NCI-H69 (cell line): ENCODE measurements around the gene FSTL1.

Source experiments
- DNase-seq: peaks from one replicate; lab custom pipeline; 2025; lab: John Stamatoyannopoulos, UW

The FSTL1 gene

DNA sequence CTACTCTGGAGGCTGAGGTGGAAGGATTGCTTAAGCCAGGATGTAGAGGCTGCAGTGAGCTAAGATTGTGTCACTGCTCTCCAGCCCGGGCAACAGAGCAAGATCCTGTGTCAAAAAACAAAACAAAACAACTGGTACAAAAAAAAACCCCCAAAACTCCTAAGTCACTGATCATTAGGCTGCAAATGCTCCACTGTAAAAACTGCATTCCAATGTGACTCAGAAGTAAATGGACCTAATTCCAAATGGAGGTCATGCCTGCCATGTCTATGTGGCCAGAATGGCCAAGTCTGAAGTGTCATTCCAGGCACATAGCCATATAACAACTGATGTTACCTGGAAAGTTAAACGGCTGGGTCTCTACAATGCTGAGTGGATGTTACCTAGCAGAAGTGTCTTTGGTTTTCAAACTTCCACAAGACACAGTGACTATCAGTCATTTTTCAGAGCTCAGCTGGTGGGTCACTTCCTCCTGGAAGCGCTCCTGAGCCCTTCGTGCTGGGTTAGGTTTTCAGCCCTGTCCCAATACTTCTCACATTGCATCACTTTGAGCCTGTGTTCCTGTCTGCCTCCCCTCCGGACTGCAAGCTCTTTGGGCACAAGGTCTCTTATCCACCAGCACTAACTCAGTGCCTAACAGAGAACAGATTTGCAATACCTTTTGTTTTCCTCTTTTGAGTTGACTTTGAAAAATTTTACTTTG lies 10.6 kb downstream of the FSTL1 start:
- DNase-seq: no peak

DNA sequence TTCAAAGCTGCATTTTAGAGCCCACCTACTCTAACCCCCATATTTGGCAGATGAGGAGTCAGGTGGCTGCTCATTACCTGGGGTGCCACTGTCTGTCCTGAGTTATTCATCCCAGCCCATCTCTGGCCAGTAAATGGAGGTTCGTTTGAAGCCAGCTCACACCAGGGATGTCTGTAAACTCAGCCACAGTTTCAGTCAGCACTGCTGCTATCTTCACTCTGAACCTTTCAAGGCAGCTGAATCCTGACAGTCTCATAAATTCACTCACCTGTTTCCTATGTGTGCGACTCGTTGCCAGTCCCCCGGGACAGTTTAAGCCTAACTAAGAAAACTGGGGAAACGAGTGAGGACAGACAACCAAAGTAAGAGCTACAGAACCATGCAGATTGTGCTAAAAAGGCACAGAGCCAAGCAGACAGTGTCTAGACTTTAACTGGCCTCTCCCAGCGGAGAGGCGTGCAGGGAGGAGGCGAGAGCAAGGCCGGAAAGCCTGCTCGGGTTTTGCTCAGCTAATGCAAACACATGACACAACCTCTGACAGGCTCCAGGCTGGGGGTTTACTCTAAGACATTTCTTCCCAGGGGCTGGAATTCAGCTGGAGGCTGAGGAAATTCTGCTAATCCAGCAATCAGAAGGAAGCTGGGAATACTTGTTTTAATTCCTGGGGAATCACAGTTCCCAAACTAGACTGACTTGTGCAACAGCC lies 12.0 kb downstream of the FSTL1 start:
- no peak for DNase-seq

DNA sequence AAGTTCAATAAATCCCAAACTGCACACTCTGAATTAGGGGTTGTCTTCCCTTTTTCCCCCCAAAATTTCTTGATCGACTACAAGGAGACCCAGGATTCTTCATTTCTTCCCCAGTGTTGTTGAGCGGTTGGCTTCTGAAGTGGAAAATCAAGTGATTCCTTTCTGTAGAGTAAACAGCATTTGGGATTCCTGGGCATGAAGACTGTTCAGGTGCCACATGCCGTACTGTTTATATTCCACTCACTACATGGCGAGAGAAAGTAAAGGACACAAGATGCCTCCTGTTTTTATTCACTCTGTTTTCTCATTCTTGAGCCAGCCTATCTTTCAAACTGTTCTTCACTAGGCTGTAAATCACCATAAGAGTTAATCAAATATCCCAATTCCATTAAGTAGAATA lies 12.6 kb downstream of the FSTL1 start:
- DNase-seq: no peak

DNA sequence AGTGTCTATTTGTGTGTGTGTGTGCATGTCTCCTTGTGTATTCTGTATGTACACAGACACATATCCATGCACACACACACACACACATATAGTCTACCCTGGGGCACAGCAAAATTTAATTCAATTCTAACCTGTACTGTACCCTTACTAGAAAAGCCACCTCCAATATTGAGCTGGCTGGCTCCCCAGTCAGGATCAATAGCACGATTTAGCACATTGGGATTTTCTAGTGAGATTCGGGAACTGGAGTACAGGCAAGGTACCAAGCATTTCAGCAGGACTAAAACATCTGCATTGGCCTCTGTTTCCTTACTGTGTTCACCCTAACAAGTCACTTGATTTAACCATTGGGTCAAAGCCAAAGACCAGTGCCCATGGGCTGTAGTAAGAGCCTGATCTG lies 13.2 kb downstream of the FSTL1 start:
- no peak for DNase-seq

- DNase-seq: no peak
Observed at GRCh38 chr3:120436523-120437050, 14.2 kb downstream of the FSTL1 start.

DNA sequence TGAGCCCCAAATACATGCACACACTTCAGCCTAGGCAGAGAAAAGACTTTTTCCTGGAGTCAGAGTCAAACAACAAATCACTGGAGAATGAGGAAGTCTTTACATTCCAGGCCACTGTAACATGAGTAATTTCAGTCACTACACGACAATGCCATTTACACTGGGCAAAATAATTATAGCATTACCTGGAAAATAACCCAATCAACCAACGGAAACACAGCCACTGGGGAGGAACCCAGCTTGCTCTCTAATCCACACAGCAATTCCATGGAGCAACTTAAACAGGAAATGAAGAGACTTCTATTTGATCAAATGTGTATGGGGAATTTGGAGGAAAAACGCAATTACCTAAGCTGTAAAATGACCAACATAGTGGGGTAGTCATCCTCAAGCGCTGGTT lies 15.2 kb downstream of the FSTL1 start:
- no peak for DNase-seq

DNA sequence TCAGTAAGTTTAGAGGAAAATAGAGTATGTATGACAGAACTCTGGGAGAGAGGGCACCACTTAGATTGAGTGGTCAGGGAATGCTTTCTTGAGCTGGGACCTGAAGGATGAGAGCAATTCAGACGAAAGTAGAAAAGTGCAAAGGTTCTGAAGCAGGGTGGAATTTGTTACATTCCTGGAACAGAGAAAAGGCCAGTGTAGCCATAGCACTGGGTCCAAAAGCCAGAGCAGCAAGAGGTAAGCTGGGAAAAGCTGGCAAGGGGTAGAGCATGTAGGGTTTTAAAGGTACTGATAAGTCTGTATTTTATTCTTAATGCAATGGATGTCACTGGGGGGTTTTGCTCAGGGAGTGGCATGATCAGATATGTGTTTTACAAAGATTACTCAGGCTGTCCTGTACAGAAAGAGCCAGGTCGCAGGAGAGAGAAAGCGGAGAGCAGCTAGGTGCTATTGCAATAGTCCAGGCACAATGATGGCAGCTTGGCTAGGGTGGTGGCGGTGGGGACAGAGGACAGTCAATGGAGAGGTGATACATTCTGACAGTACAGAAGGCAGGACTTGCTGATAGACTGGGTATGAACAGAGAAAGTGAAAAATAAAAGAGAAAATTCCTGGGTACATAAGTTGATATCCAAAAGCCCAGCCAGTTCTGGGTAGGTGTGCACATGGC lies 17.0 kb downstream of the FSTL1 start:
- DNase-seq: no peak

DNA sequence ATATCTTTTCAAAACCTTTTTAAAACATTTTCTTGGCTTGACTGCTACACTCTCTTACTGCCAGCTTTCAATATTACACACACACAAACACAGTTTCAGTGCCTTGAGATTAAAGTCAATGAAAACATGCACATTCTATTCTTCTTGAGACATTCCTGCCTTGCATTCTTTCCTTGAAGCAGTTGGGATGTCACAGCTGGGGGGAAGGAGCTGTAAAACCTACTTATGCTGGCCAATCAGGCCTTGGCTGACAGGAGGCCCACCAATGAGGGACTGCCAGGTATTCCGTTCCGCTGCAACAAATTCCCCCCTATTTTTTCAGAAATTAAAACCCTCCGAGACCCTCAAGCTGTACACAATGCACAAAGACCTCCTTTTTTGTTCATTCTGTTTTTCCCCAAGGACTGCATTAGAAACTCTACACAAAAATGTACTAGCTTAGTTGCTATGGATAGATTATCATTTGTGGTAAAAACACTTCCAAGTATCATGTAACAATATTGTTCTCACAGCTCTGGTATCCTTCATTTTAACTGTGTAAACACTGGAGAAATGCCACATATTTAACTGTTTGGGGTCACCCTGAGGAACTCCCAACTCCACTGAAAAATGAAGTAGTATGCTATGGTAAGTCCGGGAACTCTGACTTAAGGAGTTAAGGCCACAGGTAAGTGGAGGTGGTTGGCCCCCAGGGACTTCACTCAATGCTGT lies 18.5 kb downstream of the FSTL1 start:
- no peak for DNase-seq

DNA sequence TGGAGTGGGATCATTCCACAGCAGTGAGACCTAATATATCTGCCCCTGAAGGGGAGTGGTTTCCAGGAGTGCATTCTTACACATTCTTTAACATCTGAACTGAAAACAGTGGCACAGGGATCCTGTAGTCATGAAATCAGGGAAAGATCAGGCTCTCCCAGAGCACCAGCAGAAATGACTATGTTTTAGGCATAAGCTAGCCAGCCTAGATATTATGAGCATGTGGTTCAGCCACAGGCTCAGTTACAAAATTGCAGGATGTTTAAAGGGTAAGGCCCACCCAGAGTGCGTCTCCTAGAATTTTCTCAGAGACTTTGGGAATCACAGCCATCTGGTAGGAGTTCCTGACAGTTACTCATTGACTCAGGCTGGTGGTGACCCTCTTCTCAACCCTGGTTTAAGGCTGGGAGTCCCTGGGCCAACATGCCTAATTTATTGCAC lies 20.9 kb downstream of the FSTL1 start:
- no peak for DNase-seq

DNA sequence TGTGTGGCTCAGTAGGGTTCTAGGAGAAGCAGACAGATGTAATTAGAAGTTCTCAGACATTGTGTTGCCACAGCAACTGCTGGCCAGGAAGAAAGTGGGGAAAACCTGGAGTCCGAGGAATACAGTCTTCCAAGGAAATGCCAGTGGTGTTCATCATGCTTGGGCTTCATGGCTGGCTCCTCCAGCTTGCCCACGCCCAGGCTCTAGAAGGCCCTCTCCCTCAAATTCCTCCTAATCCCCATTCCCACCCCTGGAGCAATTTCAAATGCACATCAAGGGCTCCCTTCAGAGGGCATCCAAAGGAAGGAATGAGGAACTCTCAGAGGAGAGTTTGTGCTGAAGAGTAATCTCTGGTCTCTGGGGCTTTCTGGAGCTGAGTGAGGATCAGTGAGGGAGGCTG lies 21.9 kb downstream of the FSTL1 start:
- no peak for DNase-seq

DNA sequence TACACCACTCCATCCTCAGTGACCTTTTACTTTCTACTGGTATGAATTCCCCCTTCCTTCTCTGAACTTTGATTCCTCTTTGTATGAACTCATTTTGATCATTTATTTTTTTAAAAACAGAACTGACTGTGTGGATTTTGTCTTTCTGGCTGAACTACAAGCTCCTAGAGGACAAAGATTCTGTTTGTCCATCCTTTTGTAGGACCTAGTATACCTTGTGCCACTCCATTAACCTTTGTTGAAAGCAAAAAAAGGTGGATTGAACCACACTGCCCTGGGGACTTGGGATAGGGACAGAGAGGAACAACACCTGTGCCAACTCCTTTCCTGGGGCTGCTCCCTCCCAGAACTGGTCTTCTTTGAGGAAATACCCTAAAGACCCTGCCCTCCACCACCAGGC lies 23.6 kb downstream of the FSTL1 start:
- DNase-seq: no peak

- no peak for DNase-seq
Observed at GRCh38 chr3:120425572-120426250, 25.1 kb downstream of the FSTL1 start.

DNA sequence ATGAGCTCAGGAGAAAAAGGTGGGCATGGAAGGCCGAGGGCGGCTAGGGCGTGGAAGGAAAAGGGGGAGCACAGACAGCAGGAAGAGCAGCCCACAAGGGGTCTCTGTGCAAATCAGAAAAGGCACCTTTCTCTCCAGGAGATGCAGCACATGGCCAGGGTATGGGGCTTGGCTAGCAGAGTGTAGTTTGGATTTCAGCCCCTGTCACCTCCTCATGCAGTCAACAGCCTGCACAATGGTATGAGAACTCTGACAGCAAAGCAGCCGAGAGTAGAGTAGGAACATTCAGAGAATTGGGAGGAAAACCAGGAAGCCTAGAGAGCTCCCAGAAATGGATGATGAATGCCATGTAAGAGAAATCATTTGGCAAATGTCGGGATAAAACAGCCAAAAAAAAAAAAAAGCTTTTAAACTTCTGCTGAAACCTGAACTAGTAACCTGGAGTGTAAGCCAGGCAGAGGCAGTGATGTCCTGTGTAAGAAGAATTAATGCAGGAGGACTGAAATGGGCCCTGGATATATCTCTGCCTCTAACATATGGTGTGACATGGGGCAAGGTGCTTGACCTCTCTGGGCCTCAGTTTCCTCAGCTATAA lies 25.7 kb downstream of the FSTL1 start:
- no peak for DNase-seq

DNA sequence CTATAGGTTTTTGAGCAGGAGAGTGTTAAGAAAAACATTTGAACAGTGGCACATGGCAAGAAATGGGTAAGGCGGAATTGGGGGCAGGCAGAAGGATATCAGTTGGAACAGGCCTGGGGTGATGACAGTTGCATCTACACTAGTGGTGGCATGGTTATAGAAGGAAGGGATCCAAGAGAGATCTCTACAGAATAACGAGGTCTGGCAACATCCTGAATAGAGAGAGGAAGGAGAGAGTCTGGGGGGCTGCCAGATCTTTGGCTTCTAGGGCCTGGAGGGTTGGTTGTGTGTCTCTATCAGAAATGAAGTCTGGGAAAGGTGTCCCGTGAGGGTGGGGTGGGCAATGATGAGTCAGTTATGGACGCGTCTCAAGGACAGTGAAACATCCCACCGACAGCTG lies 26.3 kb downstream of the FSTL1 start:
- no peak for DNase-seq

DNA sequence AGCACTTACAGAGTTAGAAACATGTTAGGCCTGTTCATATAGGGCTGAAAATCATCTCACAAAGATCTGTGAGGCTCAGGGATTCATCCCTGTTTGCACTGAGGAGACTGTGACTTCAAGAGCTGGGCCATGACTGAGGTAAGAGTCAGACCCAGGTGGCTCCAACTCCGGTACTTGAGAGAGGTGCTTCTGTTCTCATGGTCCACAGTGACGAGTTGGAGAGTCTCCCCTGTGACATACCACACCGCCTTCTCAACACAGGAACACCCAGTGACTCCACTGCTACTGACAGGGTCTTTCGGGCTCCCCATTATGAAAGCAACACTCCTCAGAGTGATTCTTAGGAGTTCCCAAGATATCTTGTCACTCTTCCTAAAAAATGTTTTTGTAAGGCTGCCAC lies 27.4 kb downstream of the FSTL1 start:
- DNase-seq: no peak

GRCh38 chr3:120421926-120422325 lies 28.9 kb downstream of the FSTL1 start:
- no peak for DNase-seq

- no peak for DNase-seq
Observed at GRCh38 chr3:120420928-120421551, 29.8 kb downstream of the FSTL1 start.

GRCh38 chr3:120420360-120420759 lies 30.4 kb downstream of the FSTL1 start:
- no peak for DNase-seq

DNA sequence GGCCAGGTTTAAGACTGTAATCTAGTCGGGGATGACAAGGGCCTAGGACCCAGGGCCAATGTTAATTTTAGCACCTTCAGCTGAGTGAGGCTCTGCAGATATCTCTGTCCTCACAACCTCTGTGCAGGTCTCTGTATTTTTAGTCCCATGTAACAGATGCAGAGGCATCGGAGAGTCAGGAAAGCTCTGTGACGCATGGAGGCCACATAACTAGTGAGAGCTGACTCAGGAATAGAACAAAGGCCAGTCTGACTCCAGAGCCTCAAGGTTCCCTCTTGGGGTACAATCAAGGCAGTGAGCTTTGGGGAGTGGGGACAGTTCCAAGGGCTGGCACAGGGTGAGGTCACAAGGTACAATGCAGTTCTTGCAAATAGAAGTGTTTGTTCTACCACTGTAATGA lies 31.0 kb downstream of the FSTL1 start:
- no peak for DNase-seq

DNA sequence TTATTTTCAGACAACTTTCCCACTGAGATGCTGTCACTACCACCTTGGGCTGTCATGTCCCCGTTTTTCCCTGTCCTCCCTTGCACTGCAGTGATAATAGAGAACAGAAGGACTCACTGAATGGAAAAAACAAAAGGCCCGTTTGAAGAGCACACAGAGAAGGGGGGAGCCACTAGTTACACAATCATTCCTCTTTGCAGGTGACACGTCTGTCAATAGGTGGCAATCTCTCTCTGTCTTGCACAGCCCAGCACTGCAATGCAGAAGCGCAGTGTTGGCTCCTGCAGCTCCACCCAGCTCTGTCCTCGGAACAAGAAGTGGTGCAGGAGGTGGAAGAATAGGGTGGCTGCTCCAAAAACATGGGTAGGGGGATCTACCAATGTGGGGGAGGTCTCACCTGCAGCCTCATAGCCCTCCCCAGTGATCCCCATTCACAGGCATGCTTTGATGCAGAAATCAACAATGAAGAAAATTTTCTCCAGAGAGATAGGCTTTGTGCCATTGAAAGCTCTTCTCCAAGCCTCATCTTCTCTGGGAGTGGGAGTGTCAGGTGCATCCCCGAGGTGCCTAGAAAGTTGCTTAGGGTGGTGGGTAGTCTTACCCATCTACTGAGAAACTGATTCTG lies 31.8 kb downstream of the FSTL1 start:
- peak; percentile 63 for DNase-seq
